ENCODE measurements around the gene BCL11B.

BCL11B gene

DNA sequence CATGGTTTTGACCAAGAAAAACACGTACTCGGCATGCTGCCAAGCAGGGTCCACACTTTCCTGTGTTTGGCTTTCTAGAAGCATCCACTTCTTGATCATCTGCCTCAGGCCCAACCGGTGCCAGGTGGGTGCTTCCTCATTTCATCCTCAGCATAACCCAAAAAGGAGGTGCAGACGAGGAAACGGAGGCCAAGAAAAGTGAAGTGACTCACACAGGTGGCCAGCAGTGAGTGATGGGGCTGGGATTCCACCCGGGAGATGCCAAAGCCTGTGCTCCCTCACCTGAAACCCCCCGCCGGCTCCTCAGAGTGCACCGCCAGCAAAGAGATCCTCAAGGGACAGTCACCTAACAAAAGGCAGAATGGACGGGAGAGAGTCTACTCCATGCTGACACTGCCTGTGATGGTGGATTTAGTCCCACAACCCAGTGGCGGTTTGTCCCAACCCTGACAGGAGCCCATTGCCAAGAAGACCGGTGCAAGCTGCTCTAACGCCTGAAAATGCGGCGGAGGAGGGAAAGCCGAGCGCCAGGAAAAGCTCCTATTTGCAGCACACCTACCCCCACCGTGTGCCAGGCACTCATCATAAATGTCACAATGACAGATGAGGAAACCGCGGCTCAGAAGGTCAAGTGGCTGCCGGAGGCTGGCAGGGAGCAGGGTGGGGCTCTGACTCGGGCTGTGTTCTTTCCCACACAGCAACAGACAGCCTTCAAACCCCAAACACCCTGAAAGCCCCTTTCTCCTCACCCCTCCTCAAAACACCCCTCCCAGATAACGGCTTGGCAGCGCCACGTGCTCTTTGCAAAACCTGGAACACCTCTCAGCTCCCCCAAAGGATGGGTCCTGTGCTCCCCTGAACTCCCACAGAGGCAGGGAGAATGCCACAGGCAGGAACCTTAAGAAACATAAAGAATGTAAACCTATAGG is 18.8 kb downstream of the BCL11B start:
- DNase-seq = no peak

- no peak for DNase-seq
Observed at GRCh38 chr14:99252443-99252939, 19.5 kb downstream of the BCL11B start.

DNA sequence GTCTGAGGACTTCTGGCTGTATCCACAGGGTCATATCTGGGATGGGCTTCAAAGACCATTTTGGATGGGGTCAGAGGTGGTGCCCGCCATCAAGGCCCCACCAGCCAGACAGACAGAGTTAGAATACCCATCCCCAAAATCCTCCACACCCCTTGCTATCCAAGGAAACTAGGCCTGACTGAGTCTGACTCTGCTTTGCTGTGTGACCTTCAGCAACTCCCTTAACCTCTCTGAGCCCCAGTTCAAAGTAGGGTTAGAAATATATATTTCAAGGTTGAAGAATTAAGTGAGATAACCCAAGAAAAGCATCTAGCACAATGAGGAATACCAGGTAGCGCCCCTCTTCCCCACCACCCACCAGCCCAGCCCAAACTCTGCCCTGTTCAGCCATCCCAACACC is 20.3 kb downstream of the BCL11B start:
- DNase-seq = no peak

GRCh38 chr14:99250636-99251208 is 21.3 kb downstream of the BCL11B start:
- no peak for DNase-seq

GRCh38 chr14:99249389-99249788 is 22.6 kb downstream of the BCL11B start:
- no peak for DNase-seq

GRCh38 chr14:99248761-99249171 is 23.2 kb downstream of the BCL11B start:
- DNase-seq = no peak

- DNase-seq = no peak
Observed at GRCh38 chr14:99247772-99248171, 24.2 kb downstream of the BCL11B start.

- no peak for DNase-seq
Observed at GRCh38 chr14:99247101-99247729, 24.8 kb downstream of the BCL11B start.

- no peak for DNase-seq
Observed at GRCh38 chr14:99246536-99247097, 25.4 kb downstream of the BCL11B start.

DNA sequence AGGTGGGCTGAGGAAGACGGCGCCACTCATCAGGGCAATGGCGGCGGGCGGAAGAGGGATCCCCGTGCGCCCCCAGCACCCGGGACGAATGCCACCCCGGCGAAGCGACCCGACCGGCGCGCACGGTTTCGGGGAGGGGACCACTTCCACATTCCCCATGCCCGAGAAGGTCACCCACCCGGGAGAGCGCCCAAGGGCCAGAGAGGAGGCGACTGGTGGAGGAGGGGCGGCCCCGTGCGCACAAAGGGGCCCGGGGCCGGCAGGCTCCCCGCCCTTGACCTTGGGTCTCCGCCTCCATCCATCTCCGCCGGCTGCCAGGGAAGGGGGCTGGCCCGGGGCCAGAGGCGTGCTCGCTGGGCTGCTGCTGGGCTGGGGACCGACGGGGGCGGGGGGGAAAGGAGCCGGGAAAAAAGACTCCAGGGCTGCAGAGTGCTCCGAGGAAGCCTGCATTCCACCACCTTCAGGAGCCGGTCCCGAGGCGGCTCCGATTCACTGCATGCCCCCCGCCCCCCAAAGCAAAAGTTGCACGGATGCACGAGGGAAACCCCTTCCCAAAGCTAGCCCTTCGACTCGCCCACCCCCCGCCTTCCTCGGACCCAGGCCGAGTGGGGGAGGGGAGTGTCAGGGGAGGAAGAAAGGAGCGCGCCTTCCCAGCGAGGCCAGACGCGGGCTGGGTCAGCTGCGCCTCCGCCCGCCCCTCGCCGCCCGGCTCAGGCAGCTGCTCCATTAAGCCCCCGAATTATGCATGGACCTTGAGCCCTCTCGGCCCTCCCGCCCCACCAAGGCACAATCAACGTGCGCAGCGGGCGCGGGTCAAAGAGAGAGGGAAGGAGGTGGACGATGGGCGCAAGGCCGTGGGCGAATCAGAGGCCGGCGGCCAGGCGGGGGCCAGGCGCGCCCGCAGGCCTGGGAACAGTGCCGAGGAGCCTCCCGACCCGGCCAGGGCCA is 26.2 kb downstream of the BCL11B start:
- no peak for DNase-seq

DNA sequence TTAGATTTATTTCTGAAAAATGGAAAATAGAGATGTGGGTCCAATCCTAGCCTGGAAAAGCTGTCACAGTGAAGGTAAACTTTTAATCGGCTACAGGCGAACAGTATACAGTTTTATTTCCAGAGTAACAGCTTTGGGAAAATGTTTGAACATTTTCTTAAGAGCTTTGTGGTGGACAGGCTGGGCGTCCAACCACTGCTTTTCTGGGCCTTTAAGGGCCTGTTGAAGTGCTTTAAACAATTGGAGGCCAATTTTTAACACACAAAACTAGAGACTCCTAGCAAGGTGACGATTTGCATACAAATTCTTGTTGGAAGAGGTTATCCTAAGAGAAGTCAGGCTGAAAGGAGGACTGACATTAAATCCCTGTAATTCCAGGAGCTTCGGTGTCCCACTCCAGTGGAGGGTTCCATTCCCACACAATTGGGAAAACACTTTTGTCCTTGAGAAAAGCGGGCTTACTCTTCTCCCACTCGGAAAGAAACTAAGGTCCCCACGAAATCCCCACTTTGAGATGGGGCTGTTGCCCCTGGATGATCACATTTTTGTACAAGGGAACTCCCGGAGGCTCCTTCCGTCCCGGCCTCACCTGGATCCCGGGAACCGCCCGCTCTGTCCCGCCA is 26.9 kb downstream of the BCL11B start:
- no peak for DNase-seq

GRCh38 chr14:99244367-99244901 is 27.6 kb downstream of the BCL11B start:
- no peak for DNase-seq

DNA sequence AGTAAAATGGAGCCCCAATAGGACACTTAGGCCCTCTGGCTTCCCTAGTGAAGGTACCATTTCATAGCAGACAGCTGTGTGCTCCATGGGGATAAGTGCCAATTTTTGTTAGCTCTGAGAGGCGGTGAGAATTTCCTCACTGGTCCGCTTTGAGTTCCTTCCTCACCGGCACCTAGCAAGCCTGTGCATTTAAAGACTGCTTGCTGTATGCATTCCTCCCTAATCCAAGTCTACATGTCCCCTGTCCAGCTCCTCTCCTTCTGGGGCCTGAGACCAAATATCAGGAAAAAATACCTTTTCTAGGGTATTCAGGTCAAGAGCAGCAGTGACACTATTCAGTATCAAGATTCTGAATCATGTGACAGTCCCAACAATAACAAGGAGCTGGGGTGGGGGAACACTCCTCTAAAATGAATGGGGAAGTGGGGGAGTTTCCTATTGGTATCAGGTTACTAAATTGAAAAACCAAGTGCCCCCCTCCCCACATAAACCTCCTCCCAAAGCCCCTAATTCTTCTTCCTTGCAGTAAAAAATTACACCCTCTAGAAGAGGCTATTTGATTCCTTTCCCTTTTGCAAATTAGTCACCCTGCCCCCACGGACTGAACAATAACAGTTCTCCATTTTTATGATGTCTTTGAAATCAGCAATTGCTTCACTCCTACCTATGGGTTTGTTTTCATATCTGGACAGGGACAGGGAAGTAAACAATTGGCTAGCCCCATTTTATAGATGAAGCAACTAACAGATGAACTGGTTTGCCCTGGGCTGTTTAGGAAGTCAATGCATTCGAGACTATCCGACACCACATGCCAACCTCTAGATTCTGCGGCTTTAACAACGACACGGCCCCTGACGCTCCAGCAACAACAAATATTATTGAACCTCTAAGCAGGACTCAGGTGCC is 28.9 kb downstream of the BCL11B start:
- DNase-seq = no peak

DNA sequence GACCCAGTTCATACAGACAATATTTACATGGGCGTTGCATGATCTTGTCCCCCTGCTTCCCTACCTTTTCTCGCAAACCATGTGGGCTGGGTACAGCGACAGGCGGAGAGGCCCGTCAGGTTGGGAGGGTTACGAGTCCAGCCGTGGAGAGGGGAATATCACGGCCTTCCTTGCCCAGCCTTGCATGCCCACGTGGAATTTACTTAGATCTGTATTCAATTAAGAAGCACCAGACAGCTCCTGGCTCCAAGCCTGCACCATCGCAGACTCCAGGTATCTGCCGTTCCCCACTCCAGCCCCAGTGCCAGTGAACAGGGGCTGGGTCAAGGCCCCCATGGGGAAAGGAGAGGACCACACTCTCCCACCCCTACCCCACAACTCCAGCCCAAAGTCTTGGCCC is 29.8 kb downstream of the BCL11B start:
- no peak for DNase-seq

- DNase-seq = no peak
Observed at GRCh38 chr14:99241325-99242010, 30.5 kb downstream of the BCL11B start.

GRCh38 chr14:99240627-99241324 is 31.2 kb downstream of the BCL11B start:
- DNase-seq = no peak

- no peak for DNase-seq
Observed at GRCh38 chr14:99239661-99240092, 32.3 kb downstream of the BCL11B start.

GRCh38 chr14:99238216-99238615 is 33.8 kb downstream of the BCL11B start:
- DNase-seq = no peak

DNA sequence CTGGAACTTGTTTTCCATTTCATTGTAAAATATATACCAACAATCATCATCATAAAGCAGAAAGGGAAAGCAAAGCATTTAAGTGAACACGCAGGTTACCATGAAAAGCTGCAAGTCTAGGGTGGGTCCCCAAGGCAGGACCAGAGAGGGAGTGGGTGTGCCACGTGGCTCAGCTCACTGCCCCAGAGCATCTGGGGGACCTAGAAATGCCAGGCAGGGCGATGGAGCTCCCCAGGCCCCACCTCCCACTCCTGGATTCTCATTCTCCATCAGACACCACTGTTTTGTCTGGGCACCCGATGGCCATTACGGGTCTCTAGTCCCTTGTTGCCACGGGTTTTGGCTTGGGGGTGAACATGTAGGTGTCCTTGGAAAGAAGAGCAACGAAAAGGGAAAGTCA is 34.7 kb downstream of the BCL11B start:
- no peak for DNase-seq
